ENCODE measurements around the gene WBP2NL. TPM values are rescaled to one million over a fixed set of nuclear protein-coding genes. Genes with fewer than 3 reads are reported as not detected.

The WBP2NL gene
- total RNA-seq, 2 donors from 2014 or later, result 0.22 TPM; not detected in 1

DNA sequence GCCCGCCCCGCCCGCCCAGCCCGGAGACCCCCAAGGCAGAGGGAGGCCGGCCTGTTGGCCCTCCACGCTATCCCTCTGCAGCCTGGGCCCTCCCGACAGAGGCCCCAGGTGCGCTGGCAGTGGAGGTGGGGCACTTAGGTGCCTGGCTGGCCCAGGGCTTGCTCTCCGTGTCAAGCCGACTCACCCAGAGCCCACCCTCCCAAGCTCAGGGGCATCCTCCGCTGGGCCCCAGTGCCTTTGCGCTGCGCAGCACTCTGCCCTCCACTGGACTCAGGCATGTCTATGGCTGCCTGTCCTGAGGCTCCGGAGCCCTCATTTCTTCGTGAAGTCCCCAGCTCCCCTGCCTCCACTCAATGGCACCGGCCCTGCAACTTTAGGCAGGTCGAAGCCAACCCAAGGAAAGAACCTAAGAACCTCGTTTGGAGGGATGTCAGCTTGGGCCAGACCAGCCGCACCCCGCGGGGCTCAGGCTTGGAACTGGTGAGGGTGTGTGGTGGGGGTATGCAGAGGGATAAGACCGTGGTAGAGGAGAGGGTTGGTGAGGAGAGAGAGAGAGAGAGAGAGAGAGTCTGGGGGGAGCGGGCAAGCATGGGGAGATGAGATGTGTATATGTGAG lies 40.5 kb upstream of the WBP2NL start:
- DNase-seq (ENCODE audit: low spot score), result no peak
- no peaks in the 10 kb centered on the region for H3K9me3 ChIP-seq
- peak overlapping the region in 1 of 2 donors; percentile 35 for H3K4me3 ChIP-seq
- no peaks in the 10 kb centered on the region for H3K36me3 ChIP-seq
- H3K27ac ChIP-seq, result no peak overlapping the region
- peaks cover 0 to 12% of the 10 kb centered on the region in 2 donors for H3K4me1 ChIP-seq
- no peaks in the 10 kb centered on the region for H3K27me3 ChIP-seq
- TF ChIP-seq, protein P1, sequence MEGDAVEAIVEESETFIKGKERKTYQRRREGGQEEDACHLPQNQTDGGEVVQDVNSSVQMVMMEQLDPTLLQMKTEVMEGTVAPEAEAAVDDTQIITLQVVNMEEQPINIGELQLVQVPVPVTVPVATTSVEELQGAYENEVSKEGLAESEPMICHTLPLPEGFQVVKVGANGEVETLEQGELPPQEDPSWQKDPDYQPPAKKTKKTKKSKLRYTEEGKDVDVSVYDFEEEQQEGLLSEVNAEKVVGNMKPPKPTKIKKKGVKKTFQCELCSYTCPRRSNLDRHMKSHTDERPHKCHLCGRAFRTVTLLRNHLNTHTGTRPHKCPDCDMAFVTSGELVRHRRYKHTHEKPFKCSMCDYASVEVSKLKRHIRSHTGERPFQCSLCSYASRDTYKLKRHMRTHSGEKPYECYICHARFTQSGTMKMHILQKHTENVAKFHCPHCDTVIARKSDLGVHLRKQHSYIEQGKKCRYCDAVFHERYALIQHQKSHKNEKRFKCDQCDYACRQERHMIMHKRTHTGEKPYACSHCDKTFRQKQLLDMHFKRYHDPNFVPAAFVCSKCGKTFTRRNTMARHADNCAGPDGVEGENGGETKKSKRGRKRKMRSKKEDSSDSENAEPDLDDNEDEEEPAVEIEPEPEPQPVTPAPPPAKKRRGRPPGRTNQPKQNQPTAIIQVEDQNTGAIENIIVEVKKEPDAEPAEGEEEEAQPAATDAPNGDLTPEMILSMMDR (IDR thresholded peaks at IDR 0.05), result peak in 1 of 2 donors; percentile 22

DNA sequence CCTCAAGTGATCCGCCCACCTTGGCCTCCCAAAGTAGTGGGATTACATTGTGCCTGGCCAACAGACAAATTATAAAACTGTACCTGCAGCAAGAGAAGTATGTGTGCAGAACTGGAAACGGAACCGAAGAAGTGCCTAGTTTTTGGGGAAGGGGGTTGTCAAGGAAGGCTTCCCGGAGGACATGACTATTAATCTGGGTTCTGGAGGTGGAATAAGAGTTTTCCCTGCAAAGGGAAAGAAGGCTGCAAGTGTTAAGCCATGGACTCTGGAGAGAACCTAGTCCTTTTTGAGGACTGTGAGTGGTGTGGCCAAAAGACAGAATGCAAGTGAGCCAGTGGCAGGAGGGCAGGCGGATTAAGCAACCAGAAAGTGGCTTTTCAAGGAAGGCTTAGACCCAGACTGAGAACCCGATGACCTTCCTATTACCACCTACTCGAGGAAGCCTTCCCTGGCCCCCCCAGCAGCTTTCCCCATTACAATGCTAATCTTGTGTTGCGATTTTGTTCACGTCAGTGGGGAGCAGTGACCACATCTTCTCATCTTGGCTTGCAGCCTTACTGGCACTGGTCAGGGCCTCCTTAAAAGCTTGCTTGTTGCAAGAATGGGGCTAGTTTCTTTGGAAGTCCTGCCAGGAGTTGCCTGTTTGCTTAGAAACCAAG lies 35.0 kb upstream of the WBP2NL start:
- Histone ChIP-seq H3K9me3 (no peaks in the 10 kb centered on the region), H3K4me3 (no peak overlapping the region), H3K27ac (no peak overlapping the region), H3K27me3 (no peaks in the 10 kb centered on the region), H3K36me3 (no peaks in the 10 kb centered on the region), H3K4me1 (peaks cover 0 to 4% of the 10 kb centered on the region in 2 donors)
- DNase-seq (ENCODE audit: low spot score), result no peak
- TF ChIP-seq, protein P1 (IDR thresholded peaks at IDR 0.05), result no peak

DNA sequence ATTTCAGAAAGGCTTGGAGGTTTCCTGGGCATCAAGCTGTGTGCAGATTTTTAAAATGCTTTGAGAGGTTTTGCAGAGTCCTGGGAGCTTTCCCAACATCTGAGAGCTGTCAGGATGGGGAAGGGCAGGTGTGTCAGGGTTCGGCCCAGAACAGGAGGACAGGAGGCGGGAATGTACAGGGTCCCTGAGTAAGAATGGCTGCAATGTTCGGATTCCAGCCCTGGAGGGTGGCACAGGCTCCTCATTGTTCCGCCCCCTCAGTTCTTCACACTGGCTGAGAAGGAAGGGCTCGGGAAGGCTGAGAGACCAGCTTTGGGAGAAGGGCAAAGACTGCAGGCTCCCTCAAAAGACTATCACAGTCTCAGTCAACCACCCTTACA lies 34.5 kb upstream of the WBP2NL start:
- H3K27me3 ChIP-seq, result no peaks in the 10 kb centered on the region
- no peaks in the 10 kb centered on the region for H3K9me3 ChIP-seq
- DNase-seq (ENCODE audit: low spot score), result no peak
- peaks cover 0 to 4% of the 10 kb centered on the region in 2 donors for H3K4me1 ChIP-seq
- TF ChIP-seq, protein P1 (IDR thresholded peaks at IDR 0.05), result no peak
- no peak overlapping the region for H3K4me3 ChIP-seq
- H3K36me3 ChIP-seq, result no peaks in the 10 kb centered on the region
- no peak overlapping the region for H3K27ac ChIP-seq

DNA sequence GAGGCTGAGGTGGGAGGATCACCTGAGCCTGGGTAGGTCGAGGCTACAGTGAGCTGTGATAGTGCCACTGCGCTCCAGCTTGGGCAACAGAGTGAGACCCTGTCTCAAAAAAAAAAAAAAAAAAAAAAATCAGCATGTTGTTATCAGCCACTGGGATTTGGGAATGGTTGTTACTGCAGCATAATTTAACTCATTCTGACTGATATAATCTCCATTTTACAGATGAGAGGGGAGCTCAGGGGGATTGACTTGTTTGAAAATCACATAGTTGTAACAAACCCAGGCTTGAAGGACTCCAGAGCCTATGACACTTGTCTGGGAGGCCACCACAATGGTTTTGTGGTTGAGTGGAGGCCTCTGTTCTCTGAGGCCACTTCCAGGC lies 32.4 kb upstream of the WBP2NL start:
- TF ChIP-seq, protein P1 (IDR thresholded peaks at IDR 0.05), result no peak
- H3K27me3 ChIP-seq, result no peaks in the 10 kb centered on the region
- H3K4me3 ChIP-seq, result no peak overlapping the region
- no peaks in the 10 kb centered on the region for H3K36me3 ChIP-seq
- no peaks in the 10 kb centered on the region for H3K4me1 ChIP-seq
- no peak overlapping the region for H3K27ac ChIP-seq
- DNase-seq (ENCODE audit: low spot score), result no peak
- H3K9me3 ChIP-seq, result no peaks in the 10 kb centered on the region

DNA sequence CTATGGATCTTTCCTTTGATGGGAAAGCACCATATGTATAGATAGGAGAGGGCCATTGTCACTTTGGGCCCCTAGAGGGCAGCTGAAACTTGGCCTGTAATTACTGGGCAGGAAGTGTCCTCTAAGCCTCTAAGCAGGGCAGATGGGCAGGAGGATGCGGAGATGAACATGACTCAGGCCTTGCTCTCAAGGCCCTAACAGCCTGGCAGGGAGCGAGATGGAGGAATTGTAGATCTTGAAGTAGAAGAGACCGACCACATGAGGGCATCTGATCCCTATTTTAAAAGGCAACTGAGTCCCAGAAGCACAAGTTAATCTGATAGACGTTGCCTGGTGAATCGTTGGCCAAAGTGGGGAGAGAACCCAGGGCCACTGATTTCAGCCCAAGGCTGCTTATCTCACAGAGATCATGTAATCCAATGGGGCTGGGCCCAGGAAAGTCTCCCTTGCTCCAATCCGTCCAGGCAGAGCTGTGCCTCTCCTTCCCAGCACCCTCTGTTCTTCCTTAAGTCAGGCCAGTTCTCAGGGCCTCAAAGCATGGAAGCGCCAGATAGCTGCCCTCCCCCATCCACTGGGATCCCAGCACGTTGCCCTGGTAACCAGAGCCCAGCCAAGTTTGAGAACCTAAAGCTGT lies 31.9 kb upstream of the WBP2NL start:
- no peaks in the 10 kb centered on the region for H3K4me1 ChIP-seq
- H3K36me3 ChIP-seq, result no peaks in the 10 kb centered on the region
- no peak overlapping the region for H3K27ac ChIP-seq
- no peaks in the 10 kb centered on the region for H3K9me3 ChIP-seq
- H3K4me3 ChIP-seq, result no peak overlapping the region
- no peaks in the 10 kb centered on the region for H3K27me3 ChIP-seq
- TF ChIP-seq, protein P1 (IDR thresholded peaks at IDR 0.05), result peak in 1 of 2 donors; percentile 17
- DNase-seq (ENCODE audit: low spot score), result no peak
